ENCODE data around the gene COQ9.

Gene COQ9

DNA sequence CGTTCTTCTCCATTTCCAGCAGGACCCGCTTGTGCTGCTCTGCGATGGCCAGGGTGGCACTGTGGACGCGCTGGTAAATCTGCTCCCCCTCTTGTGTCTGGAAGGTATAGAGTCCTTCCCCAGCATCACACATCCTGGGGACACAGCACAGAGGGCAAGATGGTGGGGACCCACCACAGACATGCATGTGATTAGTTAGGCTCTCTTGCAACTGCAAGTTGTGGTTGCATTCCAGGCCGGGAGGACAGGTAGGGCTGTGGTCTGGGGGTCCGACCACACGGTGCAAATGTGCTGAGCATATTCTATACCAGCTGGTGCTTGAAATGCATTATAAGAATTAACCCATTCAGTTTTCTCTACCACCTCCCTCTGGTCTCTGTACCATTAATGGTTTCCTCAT, 26.6 kb downstream of the COQ9 start:
- DNase-seq, result no peak

DNA sequence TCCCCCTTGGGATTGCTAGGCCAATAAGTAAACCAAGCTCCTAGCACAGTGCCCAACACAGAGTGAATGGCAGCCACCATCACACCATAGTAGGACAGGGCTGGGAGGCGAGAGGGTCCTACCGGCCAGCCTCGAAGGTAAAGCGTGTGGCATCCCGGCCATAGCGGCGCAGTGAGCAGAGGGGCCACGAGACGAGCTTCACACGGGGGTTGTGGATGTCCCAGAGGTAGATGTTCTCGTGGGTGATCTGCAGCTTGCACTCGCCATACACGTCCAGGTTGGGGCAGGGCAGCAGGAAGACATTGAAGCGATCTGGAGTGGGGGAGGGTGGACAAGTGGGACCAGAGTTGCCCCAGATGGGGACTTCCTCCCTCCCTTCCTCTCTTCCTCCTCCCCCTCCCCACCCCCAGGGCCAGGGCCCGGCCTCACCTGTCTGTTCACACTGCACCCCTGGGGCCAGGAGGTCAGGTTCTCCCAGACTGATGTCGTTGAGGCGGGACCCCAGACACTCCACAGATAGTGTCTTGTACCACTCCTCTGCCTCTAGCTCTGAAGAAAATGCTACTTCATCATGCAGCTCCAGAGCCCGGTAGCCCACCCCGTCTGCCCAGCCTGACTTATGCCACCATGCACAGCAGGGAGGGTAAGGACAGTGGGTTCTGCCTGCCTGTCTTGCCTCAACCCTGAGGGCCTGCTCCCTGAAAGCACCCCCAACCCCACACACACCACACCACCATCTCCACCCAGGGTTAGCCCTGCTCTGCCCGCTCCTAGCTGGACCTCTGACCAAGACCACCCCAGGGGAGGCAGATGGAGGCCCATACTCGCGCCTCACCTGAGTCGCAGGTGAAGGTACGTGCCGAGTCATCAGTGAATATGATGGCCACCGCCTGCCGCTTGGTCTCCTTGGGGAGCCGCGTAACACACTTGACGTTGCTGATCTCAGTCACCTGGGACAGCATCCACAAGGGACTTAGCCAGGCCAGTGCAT, 27.7 kb downstream of the COQ9 start:
- no peak for DNase-seq

DNA sequence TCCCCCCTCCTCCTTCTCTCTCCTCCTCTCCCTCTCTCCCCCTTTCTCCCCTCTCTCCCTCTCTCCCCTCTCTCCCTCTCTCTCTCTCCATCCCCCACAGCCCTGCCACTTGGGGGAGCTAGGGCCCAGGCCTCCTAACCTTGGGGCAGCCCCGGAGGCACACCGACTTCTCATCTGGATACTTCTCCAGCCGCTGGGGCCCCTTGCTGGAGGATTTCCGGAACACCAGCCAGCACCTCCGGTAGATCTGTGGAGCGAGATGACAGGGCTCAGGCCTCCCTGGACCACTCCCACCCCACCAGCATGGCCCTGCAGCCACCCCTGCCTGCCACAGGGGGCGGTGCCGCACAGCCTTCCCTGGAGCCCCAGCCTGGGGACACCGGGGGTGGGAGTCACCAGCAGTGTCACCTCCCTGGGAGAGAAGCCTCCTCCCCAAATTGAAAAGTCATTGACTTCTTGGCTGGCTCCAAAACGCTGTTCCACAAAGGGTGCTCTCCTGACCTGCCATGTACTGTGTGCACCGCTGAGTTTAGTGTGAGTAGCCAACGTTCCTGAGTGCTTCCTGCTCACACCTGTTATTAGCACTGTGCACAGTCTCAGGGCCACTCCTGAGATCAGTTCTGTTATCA, 28.5 kb downstream of the COQ9 start:
- DNase-seq, result peak; percentile 22 to 51 (median 40)

DNA sequence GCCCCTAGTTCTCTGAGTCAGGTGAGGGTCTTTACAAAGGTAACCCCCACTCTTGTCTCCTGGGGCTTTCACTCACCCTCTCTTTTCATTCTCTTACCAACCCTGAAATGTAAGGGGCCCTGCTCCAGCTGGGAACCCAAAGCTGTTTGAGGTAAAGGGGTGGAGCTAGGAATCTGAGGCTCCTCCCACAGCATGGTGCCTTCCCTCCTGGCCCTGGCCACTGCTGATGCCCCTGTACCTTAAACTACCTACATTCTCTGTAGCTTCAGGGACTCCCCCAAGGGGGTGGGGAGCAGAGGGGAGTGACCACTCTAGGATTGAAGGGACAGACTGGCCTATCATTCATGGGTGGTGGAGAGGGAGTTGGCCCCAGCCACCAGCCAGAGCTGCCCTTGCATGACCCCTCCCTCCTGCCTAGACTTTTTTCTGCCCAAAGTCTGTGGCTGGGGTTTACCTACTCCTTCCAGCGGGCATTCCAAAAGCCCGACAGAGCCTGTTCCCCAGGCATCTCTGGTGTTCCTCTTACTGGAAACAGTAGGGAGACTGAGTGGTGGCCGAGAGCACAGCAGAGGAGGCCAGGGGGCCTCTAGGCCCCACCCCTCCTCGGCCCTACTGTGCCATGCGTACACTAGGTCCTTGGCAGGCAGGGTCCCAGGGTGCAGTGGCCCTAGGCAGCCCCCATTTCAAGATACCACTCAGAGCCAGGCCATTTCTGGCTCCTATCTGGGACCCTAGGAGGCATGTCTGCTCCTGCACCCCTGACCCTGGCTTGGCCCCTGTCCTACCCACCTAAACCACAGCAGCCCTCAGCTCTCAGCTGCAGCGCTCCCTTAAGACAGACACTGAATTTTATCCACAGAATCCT, 29.5 kb downstream of the COQ9 start:
- no peak for DNase-seq

DNA sequence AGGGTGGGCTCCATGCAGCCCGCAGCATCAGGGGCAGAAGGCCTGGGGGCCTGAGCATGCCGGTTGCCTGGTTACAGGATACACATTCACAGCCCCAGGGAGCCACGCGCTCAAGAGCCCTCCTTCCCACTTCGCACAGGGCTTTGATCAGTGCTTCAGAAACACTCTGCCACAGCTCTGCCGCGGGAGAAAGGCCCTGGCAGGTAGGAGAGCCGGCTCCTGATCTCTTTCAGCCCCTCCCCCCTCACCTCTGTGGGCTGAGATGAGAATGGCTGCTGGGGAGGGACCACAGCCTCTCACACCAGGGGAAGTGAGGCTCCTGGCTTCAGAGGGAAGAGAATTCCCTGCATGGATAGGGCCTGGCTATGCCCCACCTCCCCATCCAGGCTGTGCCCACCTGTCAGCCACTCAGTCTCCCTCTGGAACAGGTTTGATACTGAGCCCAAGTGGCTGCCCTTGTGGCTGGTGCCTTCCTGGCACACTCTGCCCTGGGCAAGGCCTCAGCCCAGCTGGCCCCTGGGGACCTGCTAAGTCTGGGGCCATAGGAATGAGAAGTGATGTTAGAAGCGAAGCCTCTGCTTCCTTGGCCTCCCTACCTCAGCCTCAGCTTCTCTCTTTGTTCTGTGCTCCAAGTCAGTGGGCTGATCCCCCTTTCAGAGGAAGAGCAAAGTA, 30.4 kb downstream of the COQ9 start:
- DNase-seq, result no peak

DNA sequence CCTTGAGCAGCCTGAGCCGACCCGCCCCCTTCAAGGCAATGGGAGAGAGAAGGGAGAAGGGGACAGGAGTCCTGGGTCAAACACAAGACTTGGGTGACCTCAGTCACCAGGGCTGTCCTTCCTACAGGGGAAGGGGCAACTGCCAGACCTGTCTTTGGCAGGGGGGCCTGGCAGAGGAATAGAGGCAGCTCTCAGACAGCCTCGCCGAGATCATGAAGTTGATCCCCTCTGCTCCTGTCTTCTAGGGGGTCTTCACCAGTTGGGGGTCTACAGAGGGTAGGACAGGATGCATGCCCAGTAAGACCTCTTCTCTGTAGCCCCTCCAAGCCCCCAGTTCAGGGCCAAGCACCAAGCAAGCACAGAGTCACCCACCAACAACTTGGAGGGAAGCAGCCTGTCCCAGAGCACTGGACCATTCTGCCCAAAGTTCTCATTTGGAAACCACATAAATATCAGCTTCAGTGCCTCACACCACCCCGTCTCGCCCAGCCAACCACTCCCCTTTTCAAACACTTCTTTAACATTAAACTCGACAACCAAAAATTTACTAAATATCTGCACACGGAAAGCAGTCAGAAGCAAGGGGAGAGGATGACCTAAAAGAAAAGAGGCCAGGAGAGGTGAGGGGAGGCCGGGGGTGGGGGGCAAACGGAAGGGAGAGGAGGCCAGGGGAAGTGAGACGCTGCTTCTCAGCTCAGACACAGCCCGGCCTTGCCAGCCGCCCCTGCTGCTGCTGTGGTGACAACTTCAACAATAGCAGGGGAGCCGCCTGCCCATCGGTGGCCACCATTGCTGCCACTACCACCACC, 31.3 kb downstream of the COQ9 start:
- DNase-seq, result no peak

DNA sequence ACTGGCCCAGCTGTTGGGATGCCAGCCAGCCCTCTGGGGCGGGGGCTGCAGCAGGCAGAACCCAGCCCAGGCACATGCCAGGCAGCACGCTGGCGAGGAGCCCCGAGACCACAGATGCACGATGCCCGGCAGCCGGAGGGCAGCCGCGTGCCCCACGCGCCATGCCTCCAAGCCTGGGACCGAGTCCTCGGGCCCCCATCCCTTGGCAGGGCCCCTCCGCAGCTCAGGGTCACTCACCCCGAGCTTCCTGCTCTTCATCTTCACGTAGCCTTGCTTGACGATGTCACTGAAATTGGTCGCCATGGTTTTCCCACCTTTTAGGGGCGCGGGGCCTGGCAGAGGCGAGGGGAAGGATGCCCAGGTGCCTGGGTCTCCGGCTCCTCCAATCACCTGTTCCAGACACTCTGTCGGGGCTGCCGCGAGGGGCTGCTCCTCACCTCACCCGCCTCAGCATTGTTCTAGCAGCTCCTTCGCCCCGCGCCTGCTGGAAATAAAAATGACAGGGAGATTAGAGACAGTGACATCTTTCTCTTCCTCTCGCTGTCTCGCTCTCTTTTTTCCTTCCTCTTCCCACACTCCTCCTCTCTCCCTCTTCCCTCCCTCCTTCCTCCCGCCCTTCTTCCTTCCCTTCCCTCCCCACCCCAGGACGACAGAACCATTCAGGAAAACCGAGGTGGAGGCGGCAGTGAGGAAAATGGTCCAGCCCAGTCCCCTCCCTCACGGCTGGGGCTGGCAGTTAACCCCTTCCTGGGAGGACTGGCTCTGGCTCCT, 32.1 kb downstream of the COQ9 start:
- DNase-seq, result no peak

DNA sequence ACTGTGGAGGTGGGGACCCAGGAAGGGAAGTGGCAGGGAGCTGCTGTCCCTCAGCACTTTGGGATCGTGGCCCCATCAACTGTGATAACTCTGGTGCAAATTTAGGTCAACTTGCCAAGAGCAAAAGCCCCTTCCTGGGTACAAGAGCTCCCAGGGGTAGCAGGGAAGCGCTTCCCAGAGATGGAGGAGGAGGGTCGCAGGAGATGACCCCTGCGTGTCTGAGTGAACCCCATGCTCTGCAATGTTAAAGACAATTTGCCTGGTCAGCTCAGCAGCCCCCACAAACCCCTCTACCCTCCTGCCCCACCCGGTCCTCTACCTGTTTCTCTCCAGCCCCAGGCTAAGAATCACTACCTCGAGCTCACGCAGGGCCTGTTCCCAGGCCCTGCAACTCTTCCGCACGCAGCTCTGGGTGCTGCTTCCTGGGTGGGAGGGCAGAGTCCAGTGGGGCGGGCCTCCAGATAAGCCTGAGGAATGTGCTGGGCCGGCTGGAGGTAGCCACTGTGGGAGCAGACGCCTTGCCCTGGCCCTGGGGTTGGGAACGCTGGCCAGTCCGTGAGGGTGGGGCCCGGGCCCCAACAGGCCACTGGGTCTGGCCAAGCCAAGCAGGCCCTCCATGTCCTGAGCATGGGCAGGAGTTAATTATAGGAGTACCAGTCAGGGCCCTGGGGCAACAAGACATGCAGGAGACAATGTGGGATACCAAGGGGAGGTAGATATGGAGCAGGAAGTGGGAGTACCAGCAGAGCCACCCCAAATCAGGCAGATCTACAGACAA, 32.9 kb downstream of the COQ9 start:
- no peak for DNase-seq

DNA sequence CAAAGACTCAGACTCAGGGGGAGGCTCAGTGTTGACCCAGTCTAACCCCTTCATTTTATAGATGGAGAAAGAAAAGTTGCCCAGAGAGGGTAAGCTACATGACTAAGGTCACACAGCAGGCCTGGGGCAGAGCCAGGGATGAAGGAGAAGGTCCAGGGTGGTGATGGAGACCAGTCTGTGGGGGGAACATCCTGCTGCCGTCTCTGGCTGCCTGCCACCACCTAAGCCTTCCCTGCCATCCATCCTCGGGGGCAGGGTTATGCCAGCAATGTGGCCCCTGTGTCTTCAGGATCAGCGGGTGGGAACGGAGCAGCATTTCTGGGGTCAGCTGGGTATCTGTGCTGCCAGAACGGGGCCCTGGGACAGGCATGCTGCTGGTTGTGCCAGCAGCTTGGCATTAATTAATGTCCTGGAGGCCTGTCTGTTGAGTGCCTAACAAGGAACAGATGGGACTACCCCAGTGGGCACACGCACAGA, 33.5 kb downstream of the COQ9 start:
- DNase-seq, result no peak

DNA sequence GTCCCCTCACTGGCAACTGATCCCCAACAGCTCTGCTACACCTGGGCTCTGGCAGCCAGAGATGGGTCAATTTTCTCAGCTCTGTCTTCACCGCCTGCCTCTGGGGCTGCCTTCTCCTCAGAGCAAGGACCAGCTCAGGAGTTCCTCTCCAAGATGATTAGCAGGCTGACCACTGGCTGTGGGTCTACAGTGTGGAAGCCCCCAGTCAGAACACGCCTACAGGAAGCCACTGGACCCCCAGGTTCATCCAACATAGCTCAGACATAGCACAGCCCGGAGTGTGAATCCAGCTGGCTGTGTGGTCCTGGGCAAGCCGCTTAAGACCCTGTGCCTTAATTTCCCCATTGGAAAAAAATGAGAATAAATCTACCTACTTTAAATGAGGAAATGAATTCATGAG, 34.1 kb downstream of the COQ9 start:
- no peak for DNase-seq

DNA sequence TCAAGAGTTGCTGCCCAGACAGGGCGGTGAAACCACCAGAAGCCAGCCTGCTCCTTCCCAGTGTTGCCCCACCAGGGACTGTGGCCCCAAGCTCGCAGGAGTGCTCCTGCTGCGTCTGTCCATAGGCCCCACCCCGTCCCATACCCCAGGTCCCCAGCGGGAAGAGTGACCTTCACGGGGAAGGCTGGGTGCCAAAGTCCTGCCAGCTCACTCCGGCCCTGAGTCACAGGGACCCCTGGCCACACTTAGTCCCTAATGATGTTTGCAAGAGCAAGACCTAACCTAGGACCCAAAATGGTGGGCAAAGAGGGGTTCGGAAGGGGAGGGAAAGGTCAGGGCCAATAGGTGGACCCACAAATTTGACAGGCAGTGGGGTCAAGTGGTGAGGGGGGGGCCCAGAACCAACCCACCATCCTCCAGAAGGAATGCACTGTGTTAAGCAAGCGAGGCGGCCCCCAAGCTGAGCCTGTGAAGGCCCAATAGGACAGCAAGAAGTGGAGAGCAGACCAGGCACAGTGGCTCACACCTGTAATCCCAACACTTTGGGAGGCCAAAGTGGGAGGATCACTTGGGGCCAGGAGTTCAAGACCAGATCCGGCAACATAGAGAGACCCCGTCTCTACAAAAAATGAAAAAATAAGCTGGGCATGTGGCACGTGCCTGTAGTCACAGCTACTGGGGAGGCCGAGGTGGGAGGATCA, 35.7 kb downstream of the COQ9 start:
- DNase-seq, result no peak

DNA sequence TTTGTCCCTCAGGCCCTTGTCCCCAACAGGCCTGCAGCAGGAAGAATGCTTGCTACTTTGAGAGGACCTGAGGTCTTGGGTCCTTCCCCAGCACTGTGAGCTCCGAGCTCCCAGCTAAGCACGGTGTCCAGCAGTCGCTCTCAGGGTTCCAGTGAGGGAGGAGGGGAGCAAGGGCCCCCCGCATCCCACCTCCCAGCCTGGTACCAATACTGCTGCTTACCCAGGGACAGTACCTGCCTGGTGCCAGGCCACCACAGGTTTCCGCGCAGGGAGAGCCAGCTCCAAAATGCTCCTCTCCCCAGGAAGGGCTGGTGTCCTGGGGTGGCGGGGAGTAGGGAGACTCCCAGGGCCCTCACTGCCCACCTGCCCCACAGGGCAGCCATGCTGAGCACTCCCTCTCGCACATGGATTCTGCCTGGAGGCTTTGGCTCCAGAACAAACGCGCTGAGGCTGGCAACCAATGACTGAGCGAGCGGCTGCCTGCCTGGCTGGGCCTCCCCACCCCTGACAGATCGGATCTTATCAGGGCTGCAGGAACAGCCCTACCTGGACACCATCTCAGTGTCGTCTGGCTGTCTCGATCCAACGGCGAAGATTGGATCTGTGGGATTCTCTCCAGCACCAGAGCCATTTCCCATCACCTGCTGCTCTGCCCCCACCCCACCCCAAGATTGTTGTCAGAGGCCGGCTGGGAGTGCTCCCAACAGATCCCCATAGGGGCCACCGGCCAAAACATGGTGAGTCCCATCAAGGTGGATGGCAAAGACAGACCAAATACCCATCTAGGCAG, 36.6 kb downstream of the COQ9 start:
- DNase-seq, result no peak

DNA sequence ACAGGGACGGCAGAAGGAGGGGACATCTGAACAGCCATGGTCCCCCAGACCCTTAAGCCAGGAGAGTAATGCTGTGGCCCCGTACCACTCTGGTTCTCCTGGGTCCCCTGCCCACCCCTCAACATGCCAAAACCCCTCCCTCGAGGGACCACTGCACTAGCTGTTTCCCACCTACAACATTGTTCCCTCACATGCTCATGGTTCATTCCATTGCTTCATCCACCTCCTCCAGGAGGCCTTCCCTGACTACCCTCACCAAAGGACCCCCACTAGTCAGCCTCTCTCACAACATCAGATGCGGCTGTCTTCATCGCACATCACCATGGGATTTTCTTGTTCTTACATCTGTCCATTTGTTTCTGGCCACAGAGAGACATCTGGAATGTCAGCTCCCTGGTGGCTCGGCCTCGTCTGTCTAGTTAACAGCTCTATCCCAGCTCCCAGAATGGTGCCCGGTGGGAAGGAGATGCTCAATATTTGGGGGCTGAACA, 37.3 kb downstream of the COQ9 start:
- no peak for DNase-seq

DNA sequence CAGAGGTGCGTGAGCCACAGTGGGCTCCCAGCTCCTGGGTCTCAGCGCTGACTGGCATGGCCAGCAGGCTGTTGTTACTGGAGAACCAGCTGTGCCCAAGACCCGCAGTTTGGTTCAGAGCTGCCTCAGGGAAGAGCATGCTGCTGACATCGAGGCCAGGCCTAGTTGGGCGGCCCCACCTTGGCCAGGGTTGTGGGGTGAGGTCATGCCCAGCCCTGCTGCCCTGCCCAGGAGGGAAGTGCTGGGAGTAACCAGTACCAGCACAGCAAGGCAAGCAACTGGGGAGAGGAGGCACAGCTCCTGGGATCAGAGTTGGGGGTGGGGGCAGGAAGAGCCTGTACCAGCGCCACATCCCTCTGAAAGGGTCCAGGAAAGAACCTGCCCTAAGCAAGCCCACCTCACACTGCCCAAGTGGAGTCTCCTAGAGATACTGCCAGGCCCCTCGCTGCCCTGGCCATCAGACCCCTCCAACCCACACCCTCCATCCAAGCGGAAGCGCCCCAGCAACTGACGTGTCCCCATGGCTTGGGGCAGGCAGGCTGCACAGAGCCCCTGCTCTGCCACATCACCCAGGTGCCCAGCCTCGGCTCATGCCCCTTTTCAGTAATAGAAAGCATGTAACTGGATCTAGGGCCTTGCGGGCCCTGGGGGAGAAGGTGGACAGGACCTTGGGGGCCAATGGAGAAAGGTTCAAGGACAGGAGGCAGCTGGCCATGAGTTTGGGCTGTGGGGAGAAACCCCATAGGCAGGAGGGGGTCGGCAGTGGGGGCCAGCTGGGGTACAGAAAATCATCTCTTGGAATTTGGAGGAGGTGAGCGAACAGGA, 38.0 kb downstream of the COQ9 start:
- DNase-seq, result no peak

DNA sequence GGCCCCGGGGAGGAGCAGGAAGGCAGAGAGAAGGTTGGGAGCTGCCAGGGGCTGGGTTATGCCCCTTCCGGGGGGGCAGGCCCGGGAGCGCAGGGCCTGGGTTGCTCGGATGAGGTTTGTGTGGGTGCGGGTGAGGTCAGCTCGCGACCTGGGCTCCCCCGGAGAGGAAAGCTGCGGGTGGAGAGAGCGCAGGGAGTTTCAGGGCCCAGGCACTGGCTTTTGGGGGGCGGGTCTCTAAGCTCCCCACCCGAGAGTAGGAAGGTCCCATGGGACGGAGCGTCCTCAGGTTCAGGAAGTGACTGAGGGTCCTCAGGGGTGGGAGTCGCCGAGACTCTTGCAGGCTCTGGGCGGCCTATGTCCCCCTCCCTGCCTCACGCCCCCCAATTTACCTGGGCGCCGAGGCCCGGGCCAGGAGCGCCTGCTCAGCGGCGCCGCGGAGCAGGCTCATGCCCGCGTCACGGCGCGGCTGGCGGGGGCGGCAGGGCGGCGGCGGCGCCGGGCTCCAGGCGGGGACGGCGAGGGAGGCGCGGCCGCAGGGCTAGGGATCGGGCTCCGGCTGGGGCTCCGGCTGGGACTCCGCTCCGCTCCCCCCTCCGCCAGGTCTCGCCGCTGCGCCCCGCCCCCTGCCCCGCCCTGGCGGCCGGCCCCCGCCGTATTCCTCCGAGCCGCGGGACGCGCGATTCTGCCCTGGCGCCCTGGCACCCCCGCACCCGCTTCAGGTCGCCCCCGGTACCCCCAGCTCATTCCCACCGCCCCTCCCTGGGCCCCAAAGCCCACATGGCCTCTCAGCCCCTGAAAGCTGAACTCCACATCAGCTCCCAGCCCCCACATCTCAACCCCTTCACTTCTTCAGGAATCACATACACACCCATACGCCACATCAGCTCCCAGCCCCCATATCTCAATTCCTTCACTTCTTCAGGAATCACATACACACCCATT, 38.9 kb downstream of the COQ9 start, which contains the start of gene DOK4:
DOK4 (minus strand) TSS at position 578 of the 942 bp plus-strand sequence. CDS start 6,986 bp downstream, outside the sequence.
- DNase-seq, result peak; percentile 60 to 65 (median 62)
